Measurements from ENCODE around the gene NPPA. TPM values are rescaled to one million over a fixed set of nuclear protein-coding genes. Genes with fewer than 3 reads are reported as not detected.
A peak's percentile ranks its signal among the peaks of the same experiment; 100 is the strongest.
"Not testable (repeated sequence)": the region's sequence is repeated elsewhere in the genome, so short reads cannot be mapped to it uniquely, and the experiment has no call there.

Gene NPPA
- total RNA-seq, 1 donor from 2014 or later: not detected

DNA sequence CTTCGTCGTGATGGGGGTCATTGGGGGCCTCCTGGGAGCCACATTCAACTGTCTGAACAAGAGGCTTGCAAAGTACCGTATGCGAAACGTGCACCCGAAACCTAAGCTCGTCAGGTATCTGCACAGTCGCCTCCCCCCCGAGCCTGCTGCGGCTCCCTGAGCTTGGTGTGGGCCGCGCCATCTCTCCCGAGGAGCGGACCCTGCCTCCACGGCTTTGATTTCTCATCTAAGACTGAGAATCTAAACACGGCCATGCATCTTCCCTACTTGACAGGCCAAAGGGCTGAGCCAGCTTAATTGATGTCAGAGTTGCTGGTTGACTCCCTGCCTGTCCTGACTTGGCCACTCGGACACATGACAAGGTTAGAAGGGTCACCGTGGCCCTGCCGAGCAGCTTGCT, 19.1 kb downstream of the NPPA start:
- Mint-ChIP-seq H3K4me3 (no peak overlapping the region), H3K27me3 (no peaks in the 10 kb centered on the region), H3K4me1 (no peaks in the 10 kb centered on the region), H3K9me3 (no peaks in the 10 kb centered on the region), H3K27ac (no peak overlapping the region), H3K36me3 (ENCODE audit: low read depth) (peaks cover 28% of the 10 kb centered on the region)
- intact Hi-C loops (cut with micrococcal nuclease): no loop called here
- DNase-seq: no peak

- Mint-ChIP-seq H3K27ac (no peak overlapping the region), H3K4me1 (no peaks in the 10 kb centered on the region), H3K27me3 (no peaks in the 10 kb centered on the region), H3K4me3 (no peak overlapping the region), H3K9me3 (no peaks in the 10 kb centered on the region), H3K36me3 (ENCODE audit: low read depth) (peaks cover 24% of the 10 kb centered on the region)
- intact Hi-C loops (cut with micrococcal nuclease): no loop called here
- no peak for DNase-seq
Measured at GRCh38 chr1:11826946-11827345, 20.6 kb downstream of the NPPA start.

DNA sequence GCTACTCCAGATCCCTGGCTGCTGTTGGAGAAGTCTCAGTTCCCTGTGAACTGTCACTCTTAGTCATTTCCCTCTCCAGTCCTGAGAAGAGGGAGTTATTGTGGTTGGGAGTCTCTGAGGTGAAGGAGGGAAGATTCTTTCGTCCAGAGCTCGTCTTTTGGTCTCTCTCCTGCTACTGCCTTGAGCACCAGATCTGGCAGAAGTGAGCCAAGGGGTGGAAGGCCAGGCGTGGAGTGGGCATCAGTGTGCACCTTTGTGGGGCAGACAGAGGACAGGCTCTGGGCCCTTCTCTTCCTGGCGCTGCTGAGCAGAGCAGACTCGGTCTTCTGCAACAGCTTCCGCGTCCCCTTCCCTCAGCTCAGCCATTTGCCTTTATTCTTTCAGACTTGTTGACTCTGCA, 22.5 kb downstream of the NPPA start:
- Mint-ChIP-seq H3K36me3 (ENCODE audit: low read depth) (peaks cover 19% of the 10 kb centered on the region), H3K4me3 (no peak overlapping the region), H3K27me3 (no peaks in the 10 kb centered on the region), H3K4me1 (no peaks in the 10 kb centered on the region), H3K9me3 (no peaks in the 10 kb centered on the region), H3K27ac (no peak overlapping the region)
- intact Hi-C loops (cut with micrococcal nuclease): no loop called here
- no peak for DNase-seq

GRCh38 chr1:11823366-11824137, 24.0 kb downstream of the NPPA start:
- no peaks in the 10 kb centered on the region for H3K4me1 Mint-ChIP-seq
- H3K27ac Mint-ChIP-seq: no peak overlapping the region
- DNase-seq: no peak
- no peak overlapping the region for H3K4me3 Mint-ChIP-seq
- peaks cover 19% of the 10 kb centered on the region for H3K36me3 Mint-ChIP-seq (ENCODE audit: low read depth)
- no peaks in the 10 kb centered on the region for H3K27me3 Mint-ChIP-seq
- H3K9me3 Mint-ChIP-seq: no peaks in the 10 kb centered on the region
- intact Hi-C loops (cut with micrococcal nuclease): no loop called here

DNA sequence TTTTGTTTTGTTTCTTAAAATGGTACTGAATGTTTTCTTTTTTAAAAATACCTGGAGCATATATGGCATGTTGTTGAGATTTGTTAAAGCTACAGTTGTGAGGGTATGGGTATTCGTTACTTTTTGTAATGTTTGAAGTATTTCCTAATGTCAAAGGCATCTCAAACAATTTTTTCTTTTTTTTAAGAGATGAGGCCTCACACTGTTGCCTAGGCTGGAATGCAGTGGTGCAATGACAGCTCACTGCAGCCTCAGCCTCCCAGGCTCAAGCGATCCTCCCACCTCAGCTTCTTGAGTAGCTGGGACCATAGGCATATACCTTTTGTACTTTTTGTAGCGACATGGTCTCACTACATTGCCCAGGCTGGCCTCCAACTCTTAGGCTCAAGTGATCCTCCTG, 25.5 kb downstream of the NPPA start:
- Mint-ChIP-seq H3K36me3 (ENCODE audit: low read depth) (peaks cover 18% of the 10 kb centered on the region), H3K27ac (no peak overlapping the region)
- intact Hi-C loops (cut with micrococcal nuclease): no loop called here

DNA sequence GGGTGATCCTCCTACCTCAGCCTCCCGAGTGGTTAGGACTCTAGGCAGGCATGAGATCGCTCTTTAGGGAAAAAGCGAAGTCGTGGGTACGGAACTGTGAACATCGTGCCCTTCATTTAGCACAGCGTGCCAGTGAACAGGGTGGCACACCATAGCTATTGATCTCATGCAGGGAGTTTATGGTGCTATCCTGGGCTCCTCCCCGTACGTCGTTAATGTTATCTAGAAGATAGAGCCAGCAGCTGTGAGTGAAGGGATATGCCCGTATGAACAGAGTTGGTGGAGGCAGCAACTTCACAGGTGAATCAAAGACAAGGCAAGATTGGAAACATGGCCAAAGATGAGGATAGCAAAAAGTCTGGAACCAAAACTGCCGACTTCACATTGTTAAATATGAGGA, 30.4 kb downstream of the NPPA start:
- peaks cover 18% of the 10 kb centered on the region for H3K36me3 Mint-ChIP-seq (ENCODE audit: low read depth)
- no peaks in the 10 kb centered on the region for H3K9me3 Mint-ChIP-seq
- no peak for DNase-seq
- no peaks in the 10 kb centered on the region for H3K4me1 Mint-ChIP-seq
- no peaks in the 10 kb centered on the region for H3K27me3 Mint-ChIP-seq
- intact Hi-C loops (cut with micrococcal nuclease): no loop called here
- H3K27ac Mint-ChIP-seq: no peak overlapping the region
- no peak overlapping the region for H3K4me3 Mint-ChIP-seq

More for the DNA sequence above, 25.5 kb downstream of the NPPA start:
- H3K9me3 Mint-ChIP-seq: no peaks in the 10 kb centered on the region
- no peak for DNase-seq
- no peak overlapping the region for H3K4me3 Mint-ChIP-seq
- no peaks in the 10 kb centered on the region for H3K27me3 Mint-ChIP-seq
- no peaks in the 10 kb centered on the region for H3K4me1 Mint-ChIP-seq

DNA sequence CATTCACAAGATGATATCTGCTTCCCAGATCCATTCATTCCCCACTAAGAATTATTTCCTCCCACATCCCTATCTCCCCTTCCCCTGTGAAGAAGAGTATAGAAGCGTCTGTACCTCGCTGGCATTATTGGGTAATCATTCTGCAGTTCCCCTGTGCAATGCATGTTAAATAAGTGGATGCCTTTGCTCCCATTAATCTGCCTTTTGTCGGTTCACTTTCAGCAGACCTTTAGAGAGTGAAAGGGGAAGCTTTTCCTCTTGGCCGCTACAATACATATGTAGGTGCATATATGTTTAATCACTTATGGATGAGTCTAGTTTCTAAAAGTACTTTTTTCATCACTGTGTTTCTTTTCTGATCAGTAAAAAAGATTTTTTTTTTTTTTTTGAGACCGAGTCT, 34.6 kb downstream of the NPPA start:
- H3K27ac Mint-ChIP-seq: no peak overlapping the region
- no peak for DNase-seq
- H3K4me1 Mint-ChIP-seq: peaks cover 12% of the 10 kb centered on the region
- no peaks in the 10 kb centered on the region for H3K9me3 Mint-ChIP-seq
- no peak overlapping the region for H3K4me3 Mint-ChIP-seq
- H3K36me3 Mint-ChIP-seq (ENCODE audit: low read depth): peaks cover 31% of the 10 kb centered on the region
- H3K27me3 Mint-ChIP-seq: no peaks in the 10 kb centered on the region
- intact Hi-C loops (cut with micrococcal nuclease): no loop called here

DNA sequence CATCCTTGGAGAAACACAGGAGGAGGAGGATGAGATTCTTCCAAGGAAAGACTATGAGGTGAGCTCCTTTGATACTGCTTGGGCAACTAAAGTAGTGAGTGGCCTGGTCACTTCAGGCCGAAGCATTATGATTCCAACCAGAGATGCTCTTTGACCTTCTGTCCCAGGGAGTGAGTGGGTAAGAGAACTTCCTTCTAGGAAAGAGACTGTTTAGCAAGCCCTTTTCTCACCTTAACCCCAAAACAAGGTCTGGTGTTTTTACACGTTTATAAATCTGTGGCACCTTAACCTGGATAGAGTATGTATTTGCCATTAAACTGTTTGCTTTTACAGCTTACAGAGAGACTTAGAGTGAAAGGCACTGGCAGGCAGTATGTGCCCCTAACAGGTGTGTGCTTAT, 40.5 kb downstream of the NPPA start:
- Mint-ChIP-seq H3K4me1 (peaks cover 52% of the 10 kb centered on the region), H3K9me3 (no peaks in the 10 kb centered on the region), H3K36me3 (ENCODE audit: low read depth) (peaks cover 21% of the 10 kb centered on the region), H3K4me3 (peak overlapping the region; percentile 99), H3K27ac (peak overlapping the region; percentile 95), H3K27me3 (no peaks in the 10 kb centered on the region)
- no peak for DNase-seq
- intact Hi-C loops (cut with micrococcal nuclease): loop anchor here (2.0 to 5.0 kb wide), 3 partner anchors 70 to 545 kb away; partner anchors contain the start of genes AGTRAP, MAD2L2 and MTOR

DNA sequence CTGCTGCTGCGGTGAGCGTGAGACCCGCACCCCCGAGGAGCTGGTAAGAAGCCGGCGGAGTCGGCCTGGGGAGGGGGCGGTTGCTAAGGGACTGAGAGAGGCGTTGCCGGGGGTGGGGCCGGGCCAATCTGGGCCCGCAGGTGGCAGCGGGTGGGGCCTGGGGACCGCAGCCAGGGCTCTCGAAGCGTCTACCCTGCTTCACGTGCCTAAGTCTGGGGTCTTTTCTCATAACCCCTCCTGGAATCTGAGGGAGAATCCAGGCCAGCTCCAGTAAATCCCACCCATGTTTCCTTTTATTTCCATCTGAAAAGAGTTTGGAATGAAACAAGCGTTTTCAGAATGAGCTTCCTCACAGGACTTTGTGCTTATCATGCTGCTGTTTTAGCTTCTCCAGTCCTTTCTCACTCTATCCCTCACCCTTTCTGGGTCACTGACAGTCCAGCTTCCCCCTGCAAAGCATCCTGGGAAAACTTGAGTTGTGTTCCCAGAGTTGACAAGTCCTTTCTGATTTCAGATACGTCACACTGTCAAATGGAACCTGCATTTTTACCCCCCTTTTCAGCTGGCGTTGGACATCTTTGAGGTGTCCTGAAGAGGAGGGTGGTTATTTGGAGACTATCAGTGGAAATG, 41.2 kb downstream of the NPPA start:
- H3K4me1 Mint-ChIP-seq: peaks cover 53% of the 10 kb centered on the region
- no peak for DNase-seq

DNA sequence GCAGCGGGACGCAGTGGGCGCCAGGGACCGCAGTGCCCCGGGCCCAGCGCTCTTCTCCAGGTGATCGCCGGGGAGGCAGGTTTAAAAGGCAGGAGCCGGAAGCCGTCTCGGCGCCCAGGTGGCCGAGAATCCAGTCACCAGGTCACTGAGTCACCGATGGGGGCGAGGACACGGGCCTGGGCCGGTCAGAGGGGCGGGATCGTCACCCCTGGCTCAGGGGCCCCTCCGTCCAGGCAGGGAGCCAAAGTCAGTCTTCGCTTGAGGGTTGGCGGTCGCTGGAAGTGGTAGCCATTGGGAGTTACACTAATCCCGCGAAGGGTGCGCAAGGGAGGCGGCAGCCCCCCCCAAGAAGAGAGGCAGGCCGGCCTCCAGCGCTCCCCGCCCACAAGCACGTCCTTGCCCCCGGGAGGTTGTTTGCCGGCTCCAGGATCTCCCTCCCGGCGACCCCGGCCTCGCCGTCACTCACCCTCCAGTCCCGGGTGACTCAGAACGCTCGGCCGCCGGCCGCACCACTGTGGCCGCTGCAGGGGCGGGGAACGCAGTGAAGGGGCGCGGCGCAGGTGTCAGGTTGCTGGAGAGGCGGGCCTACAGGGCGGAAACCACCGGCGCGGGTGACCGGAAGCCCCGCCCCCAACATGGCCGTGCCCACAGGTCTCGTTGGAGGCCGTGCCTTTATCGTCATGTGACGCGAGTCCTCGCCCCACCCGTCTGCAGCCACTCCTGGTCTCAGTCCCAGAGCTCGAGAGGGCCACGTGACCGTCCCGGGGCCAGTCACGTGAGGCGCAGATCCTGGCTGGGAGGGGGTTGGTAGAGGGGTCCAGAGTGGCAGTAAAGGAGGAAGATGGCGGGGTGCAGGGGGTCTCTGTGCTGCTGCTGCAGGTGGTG, 41.9 kb downstream of the NPPA start, which contains the start of the genes CLCN6 and MTHFR:
TSS of gene CLCN6 (plus strand) at position 770 of the 885 bp plus-strand sequence. CDS start at position 842, 72 bp downstream.
TSS of gene MTHFR (minus strand) at position 543 of the 885 bp plus-strand sequence. CDS start 2,848 bp downstream, outside the sequence.
- Mint-ChIP-seq H3K9me3 (no peaks in the 10 kb centered on the region), H3K27ac (peak within 1 kb of the TSS; percentile 95), H3K27me3 (no peaks in the 10 kb centered on the region), H3K4me3 (peak within 1 kb of the TSS; percentile 99), H3K36me3 (ENCODE audit: low read depth) (peaks cover 16% of the 10 kb centered on the region), H3K4me1 (peaks cover 53% of the 10 kb centered on the region)
- DNase-seq: peak; percentile 100
- intact Hi-C loops (cut with micrococcal nuclease): loop anchor here (1.0 to 5.0 kb wide), 5 partner anchors 69 to 543 kb away; partner anchors contain the start of genes AGTRAP, MAD2L2, MFN2 and MTOR

More for the DNA sequence above, 41.2 kb downstream of the NPPA start:
- Mint-ChIP-seq H3K36me3 (ENCODE audit: low read depth) (peaks cover 15% of the 10 kb centered on the region), H3K27me3 (no peaks in the 10 kb centered on the region), H3K9me3 (no peaks in the 10 kb centered on the region), H3K27ac (peak overlapping the region; percentile 95), H3K4me3 (peak overlapping the region; percentile 99)
- intact Hi-C loops (cut with micrococcal nuclease): loop anchor here (1.0 to 5.0 kb wide), 5 partner anchors 70 to 544 kb away; partner anchors contain the start of genes AGTRAP, MAD2L2, MFN2 and MTOR

- peak; percentile 72 for DNase-seq
- Mint-ChIP-seq H3K9me3 (no peaks in the 10 kb centered on the region), H3K36me3 (ENCODE audit: low read depth) (peaks cover 21% of the 10 kb centered on the region), H3K4me3 (peak overlapping the region; percentile 99), H3K4me1 (peaks cover 51% of the 10 kb centered on the region), H3K27ac (peak overlapping the region; percentile 95), H3K27me3 (no peaks in the 10 kb centered on the region)
- intact Hi-C loops (cut with micrococcal nuclease): loop anchor here (5.0 kb wide), 2 partner anchors 123 to 543 kb away; partner anchors contain the start of genes MAD2L2 and MTOR
Measured at GRCh38 chr1:11804666-11805421, 42.7 kb downstream of the NPPA start.

- intact Hi-C loops (cut with micrococcal nuclease); H3K9me3 Mint-ChIP-seq; DNase-seq; H3K27me3 Mint-ChIP-seq: not testable (repeated sequence)
- Mint-ChIP-seq H3K36me3 (ENCODE audit: low read depth) (peaks cover 17% of the 10 kb centered on the region), H3K4me1 (peaks cover 47% of the 10 kb centered on the region), H3K27ac (peak overlapping the region; percentile 55), H3K4me3 (peak overlapping the region; percentile 99)
Measured at GRCh38 chr1:11803924-11804665, 43.5 kb downstream of the NPPA start.

All from activated CD4-positive, alpha-beta T cell treated with anti-CD3 and anti-CD28 coated beads, Interleukin-2, amount 10 ng/mL, durations not matched to agents 24 days and 14 days (primary cell).